HepG2 (cell line): Measurements from ENCODE around the gene VSTM4. TPM values are rescaled to one million over a fixed set of nuclear protein-coding genes. Genes with fewer than 3 reads are reported as not detected.

ENCODE experiments used
- ASH2L ChIP-seq: fragments of 300-600, 200-600 bp; sonication (generic); IDR thresholded peaks from 2 replicates; pipeline ENCODE4 v1.7.0; 2017; ENCODE audit warnings: low read depth, mild to moderate bottlenecking, moderate library complexity, mixed read lengths, low read length; ENCODE audit not compliant: insufficient read length
- HOXA9 ChIP-seq: sonication (generic); formaldehyde crosslinking; IDR thresholded peaks from 2 replicates; pipeline ENCODE4 v1.8.1; 2022; ENCODE audit warnings: missing genetic modification reagents, mild to moderate bottlenecking, moderate library complexity, borderline replicate concordance
- IRF2 ChIP-seq: IDR thresholded peaks from 2 replicates; pipeline ENCODE4 v1.6.1; 2018; ENCODE audit warnings: missing genetic modification reagents, missing compliant biosample characterization
- RNF219 ChIP-seq: sonication (generic); formaldehyde crosslinking; IDR thresholded peaks from 2 replicates; pipeline ENCODE4 v1.5.0; 2020; ENCODE audit warnings: mild to moderate bottlenecking, missing genetic modification reagents
- TEAD3 ChIP-seq: optimal IDR thresholded peaks from 2 replicates; pipeline ENCODE3; 2016; ENCODE audit warnings: borderline replicate concordance
- ZFX ChIP-seq: sonication (generic); formaldehyde crosslinking; IDR thresholded peaks from 2 replicates; pipeline ENCODE4 v1.4.0; 2020; ENCODE audit warnings: mild to moderate bottlenecking, low read depth, missing genetic modification reagents, moderate library complexity
- ZNF24 ChIP-seq: fragments of 450-650 bp; IDR thresholded peaks from 2 replicates; pipeline ENCODE4 v1.6.1; 2017; ENCODE audit warnings: antibody characterized with exemption, mild to moderate bottlenecking
- ZNF609 ChIP-seq: sonication (generic); formaldehyde crosslinking; IDR thresholded peaks from 2 replicates; pipeline ENCODE4 v1.4.0; 2020; ENCODE audit warnings: mild to moderate bottlenecking, missing genetic modification reagents, borderline replicate concordance
- ZNF629 ChIP-seq: sonication (generic); formaldehyde crosslinking; conservative IDR thresholded peaks from 2 replicates; pipeline ENCODE4 v1.5.0; 2020; ENCODE audit warnings: missing genetic modification reagents
- ZNF746 ChIP-seq: sonication (generic); formaldehyde crosslinking; IDR thresholded peaks from 2 replicates; pipeline ENCODE4 v1.8.0; 2022; ENCODE audit warnings: mild to moderate bottlenecking, missing genetic modification reagents
- ZNF773 ChIP-seq: sonication (generic); formaldehyde crosslinking; IDR thresholded peaks from 2 replicates; pipeline ENCODE4 v1.4.0; 2020; ENCODE audit warnings: missing genetic modification reagents, borderline replicate concordance
- polyA plus RNA-seq, 8 experiments: library from polyadenylated mRNA; depleted of rRNA in 3 of 8; stranded (reverse) in 7 of 8; unstranded in 1 of 8; fragments of >200 nt; fragmentation: Illumina TruSeq in 4 of 8; extraction: Trizol in 4 of 8; gene quantifications; 2 replicates each; pipeline versions ENCODE4 v1.2.1 to v1.2.3, GENCODE V29; 2011 to 2016; ENCODE audit warnings: low read depth in 4 of 8, missing spikeins in 1 of 8, mixed read lengths in 1 of 8; ENCODE audit not compliant: insufficient read depth in 1 of 8
- total RNA-seq, 5 experiments: library from RNA; depleted of rRNA; stranded (reverse); fragments of >200 nt; fragmentation: Illumina TruSeq; extraction: Trizol; gene quantifications; 2 replicates each; pipeline ENCODE4 v1.2.3, GENCODE V29; 2016; ENCODE audit warnings: low read depth in 1 of 5

The VSTM4 gene
- total and polyA plus RNA-seq, 2 of the 13 experiments (the other 11 are each of a cell fraction or from before 2014, with no cell fraction given) = not detected

DNA sequence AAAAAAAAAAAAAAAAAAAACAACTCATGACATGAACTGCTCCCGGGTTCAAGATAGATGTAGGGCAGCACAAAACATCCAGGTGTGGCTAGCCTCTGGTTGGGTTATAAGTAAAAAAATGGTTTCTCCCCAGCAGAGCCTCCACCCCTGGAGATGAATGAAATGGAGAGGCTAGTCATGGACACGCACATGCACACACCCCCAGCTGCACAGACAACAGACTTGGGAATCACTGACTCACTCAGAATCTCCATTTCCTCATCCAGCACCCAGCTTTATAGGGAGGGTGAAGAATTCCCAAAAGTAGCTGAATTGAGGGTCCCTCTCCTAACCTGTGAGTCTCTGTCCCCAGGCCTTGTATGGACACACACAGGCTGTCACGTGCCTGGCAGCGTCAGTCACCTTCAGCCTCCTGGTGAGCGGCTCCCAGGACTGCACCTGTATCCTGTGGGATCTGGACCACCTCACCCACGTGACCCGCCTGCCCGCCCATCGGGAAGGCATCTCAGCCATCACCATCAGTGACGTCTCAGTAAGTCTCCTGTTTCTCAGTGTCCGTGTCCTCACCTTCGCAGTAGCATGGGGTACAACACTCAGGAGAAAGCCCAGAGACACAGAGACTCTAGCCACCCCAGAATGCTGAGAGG, 140.7 kb downstream of the VSTM4 start (continued):
- TF ChIP-seq IRF2 (CRISPR knock-in tag) (no peak), ZNF746 (CRISPR knock-in tag) (no peak), HOXA9 (CRISPR knock-in tag) (no peak), RNF219 (CRISPR knock-in tag) (no peak), ZNF24 (no peak), ZFX (no peak), ZNF773 (CRISPR knock-in tag) (no peak), ZNF609 (no peak), ZNF629 (CRISPR knock-in tag) (no peak), ASH2L (no peak), TEAD3 (CRISPR knock-in tag) (no peak)
